ENCODE measurements around the gene AKT1.

Gene AKT1

GRCh38 chr14:104784846-104785707 lies 10.5 kb downstream of the AKT1 start:
- no peak for DNase-seq

GRCh38 chr14:104784218-104784568 lies 11.4 kb downstream of the AKT1 start:
- DNase-seq: no peak

GRCh38 chr14:104783484-104784217 lies 11.9 kb downstream of the AKT1 start:
- no peak for DNase-seq

GRCh38 chr14:104782808-104783139 lies 12.8 kb downstream of the AKT1 start:
- DNase-seq: no peak

- DNase-seq: no peak
Observed at GRCh38 chr14:104782086-104782807, 13.3 kb downstream of the AKT1 start.

GRCh38 chr14:104781271-104782077 lies 14.1 kb downstream of the AKT1 start:
- DNase-seq: no peak

GRCh38 chr14:104780513-104781030 lies 15.0 kb downstream of the AKT1 start:
- no peak for DNase-seq

GRCh38 chr14:104779776-104780512 lies 15.6 kb downstream of the AKT1 start:
- no peak for DNase-seq

GRCh38 chr14:104778694-104779331 lies 16.7 kb downstream of the AKT1 start:
- no peak for DNase-seq

- DNase-seq: no peak
Observed at GRCh38 chr14:104777808-104778249, 17.7 kb downstream of the AKT1 start.

GRCh38 chr14:104776961-104777807 lies 18.4 kb downstream of the AKT1 start:
- DNase-seq: no peak

GRCh38 chr14:104776481-104776880 lies 19.1 kb downstream of the AKT1 start:
- DNase-seq: no peak

- no peak for DNase-seq
Observed at GRCh38 chr14:104775073-104775489, 20.5 kb downstream of the AKT1 start.

GRCh38 chr14:104774453-104775072 lies 21.0 kb downstream of the AKT1 start:
- DNase-seq: no peak

GRCh38 chr14:104773505-104774452 lies 21.8 kb downstream of the AKT1 start:
- DNase-seq: no peak

GRCh38 chr14:104772707-104773504 lies 22.6 kb downstream of the AKT1 start:
- no peak for DNase-seq

GRCh38 chr14:104771918-104772706 lies 23.4 kb downstream of the AKT1 start:
- no peak for DNase-seq
